MM.1S (cell line): ENCODE results near the gene THAP9.

Experiments used
- DNase-seq: peaks from one replicate; pipeline ENCODE4 v3.0.0-alpha.2; 2015
- H2AFZ ChIP-seq: fragments of 300-600 bp; sonication (generic); 2 replicates; pipeline ENCODE4 v1.6.0; 2016; ENCODE audit warnings: antibody characterized with exemption, low read length
- H3F3A ChIP-seq: fragments of 300-600 bp; sonication (generic); 2 replicates; pipeline ENCODE4 v1.6.1; 2016; ENCODE audit warnings: mild to moderate bottlenecking, antibody characterized with exemption, low read length, moderate library complexity, mixed read lengths; ENCODE audit not compliant: insufficient read depth
- H3K27ac ChIP-seq: fragments of 300-600 bp; sonication (generic); 2 replicates; pipeline ENCODE4 v1.5.1; 2016; ENCODE audit warnings: mild to moderate bottlenecking, low read length
- H3K27me3 ChIP-seq: fragments of 300-600 bp; sonication (generic); replicated peaks from 2 replicates; pipeline ENCODE4 v1.6.0; 2016; ENCODE audit warnings: low read length; ENCODE audit not compliant: insufficient read depth
- H3K36me3 ChIP-seq: fragments of 300-600 bp; sonication (generic); replicated peaks from 2 replicates; pipeline ENCODE4 v1.6.1; 2016; ENCODE audit warnings: mild to moderate bottlenecking, low read length, mixed read lengths; ENCODE audit not compliant: insufficient read depth
- H3K4me1 ChIP-seq: fragments of 300-600 bp; sonication (generic); 2 replicates; pipeline ENCODE4 v1.6.1; 2016; ENCODE audit warnings: low read length, mixed read lengths
- H3K4me2 ChIP-seq: fragments of 300-600 bp; sonication (generic); 2 replicates; pipeline ENCODE4 v1.6.0; 2016; ENCODE audit warnings: low read depth, low read length
- H3K4me3 ChIP-seq: fragments of 300-600 bp; sonication (generic); 2 replicates; pipeline ENCODE4 v1.5.1; 2016; ENCODE audit warnings: low read length, mixed read lengths
- H3K79me2 ChIP-seq: fragments of 300-600 bp; sonication (generic); 2 replicates; pipeline ENCODE4 v1.6.1; 2016; ENCODE audit warnings: mixed run types, low read length, mixed read lengths
- H3K9ac ChIP-seq: fragments of 300-600 bp; sonication (generic); 2 replicates; pipeline ENCODE4 v1.6.1; 2016; ENCODE audit warnings: low read length, mixed read lengths
- H3K9me2 ChIP-seq: fragments of 300-600 bp; sonication (generic); replicated peaks from 2 replicates; pipeline ENCODE4 v1.6.1; 2016; ENCODE audit warnings: mild to moderate bottlenecking, low read length, mixed read lengths; ENCODE audit not compliant: insufficient read depth
- H3K9me3 ChIP-seq: fragments of 300-600 bp; sonication (generic); replicated peaks from 2 replicates; pipeline ENCODE4 v1.6.1; 2016; ENCODE audit warnings: mild to moderate bottlenecking, low read length, mixed read lengths; ENCODE audit not compliant: insufficient read depth
- H4K20me1 ChIP-seq: fragments of 300-600 bp; sonication (generic); 2 replicates; pipeline ENCODE4 v1.6.1; 2016; ENCODE audit warnings: mild to moderate bottlenecking, low read length, moderate library complexity, mixed read lengths; ENCODE audit not compliant: insufficient read depth
- CTCF ChIP-seq: fragments of 300-600 bp; sonication (generic); IDR thresholded peaks from 2 replicates; pipeline ENCODE4 v1.5.1; 2016; ENCODE audit warnings: antibody characterized with exemption, low read length, mixed read lengths
- EZH2 ChIP-seq: fragments of 300-600 bp; sonication (generic); optimal IDR thresholded peaks from 2 replicates; pipeline ENCODE3; 2017; ENCODE audit warnings: low read depth, mild to moderate bottlenecking, antibody characterized with exemption, low read length, mixed read lengths
- EZH2phosphoT487 ChIP-seq: fragments of 300-600 bp; sonication (generic); IDR thresholded peaks from 2 replicates; pipeline ENCODE4 v1.6.1; 2018; ENCODE audit warnings: antibody characterized with exemption, low read length

The THAP9 gene

GRCh38 chr4:82969414-82969813 lies 68.9 kb downstream of the THAP9 start:
- H3K4me3 ChIP-seq, result no peak overlapping the region
- DNase-seq, result no peak
- no peak overlapping the region for H3K4me2 ChIP-seq
- H3K9me2 ChIP-seq, result no peaks in the 10 kb centered on the region
- H3K36me3 ChIP-seq, result no peaks in the 10 kb centered on the region; the same call in 1 of the 2 replicates
- TF ChIP-seq EZH2 (no peak), CTCF (no peak), EZH2phosphoT487 (no peak)
- no peak overlapping the region for H3K9ac ChIP-seq
- no peaks in the 10 kb centered on the region for H4K20me1 ChIP-seq
- H3K79me2 ChIP-seq, result peaks cover 3% of the 10 kb centered on the region; the same call in 1 of the 2 replicates
- no peaks in the 10 kb centered on the region for H3K27me3 ChIP-seq
- no peaks in the 10 kb centered on the region for H3K9me3 ChIP-seq
- no peak overlapping the region for H2AFZ ChIP-seq
- H3F3A ChIP-seq, result no peaks in the 10 kb centered on the region
- no peaks in the 10 kb centered on the region for H3K4me1 ChIP-seq
- H3K27ac ChIP-seq, result no peak overlapping the region
